ENCODE measurements around the gene PRDM16. TPM values are rescaled to one million over a fixed set of nuclear protein-coding genes. Genes with fewer than 3 reads are reported as not detected.

PRDM16 gene
- total RNA-seq, 4 donors from 2014 or later, result 0.41 to 0.95 TPM; not detected in 2

GRCh38 chr1:3028531-3029282 lies 40.3 kb upstream of the PRDM16 start:
- in situ Hi-C loops (cut with MboI; ENCODE audit: low pct_ligation_motif_present in 1 of 4, low pct_unique_long_range_greater_than_20kb in 1 of 4, low sequenced_read_pairs in 3 of 4), result no loop called here
- Histone ChIP-seq H3K27ac (no peak overlapping the region), H3K36me3 (no peaks in the 10 kb centered on the region), H3K27me3 (peaks cover 38% of the 10 kb centered on the region), H3K4me1 (no peaks in the 10 kb centered on the region), H3K4me3 (no peak overlapping the region), H3K9me3 (no peaks in the 10 kb centered on the region)
- intact Hi-C loops (cut with DNase I; ENCODE audit: low total_unique reads), result no loop called here
- 33% methylated on average over 23 of the region's 32 CpGs; no CpG with 5 or more reads in 1 of the 2 donors for WGBS, 2 donors (ENCODE audit: low coverage in 1 of 2)
- TF ChIP-seq POLR2A (IDR thresholded peaks at IDR 0.05), result no peak
- TF ChIP-seq EP300 (IDR thresholded peaks at IDR 0.05; ENCODE audit: low read depth), result no peak
- DNase-seq, result no peak

- H3K27ac ChIP-seq, result no peak overlapping the region
- H3K4me3 ChIP-seq, result no peak overlapping the region
- intact Hi-C loops (cut with DNase I; ENCODE audit: low total_unique reads) (no loop called here), in situ Hi-C loops (cut with MboI; ENCODE audit: low pct_ligation_motif_present in 1 of 4, low pct_unique_long_range_greater_than_20kb in 1 of 4, low sequenced_read_pairs in 3 of 4) (no loop called here)
- H3K27me3 ChIP-seq, result peaks cover 38% of the 10 kb centered on the region
- 79% methylated on average over 11 of the region's 11 CpGs; no CpG with 5 or more reads in 1 of the 2 donors for WGBS, 2 donors (ENCODE audit: low coverage in 1 of 2)
- no peaks in the 10 kb centered on the region for H3K9me3 ChIP-seq
- H3K4me1 ChIP-seq, result no peaks in the 10 kb centered on the region
- H3K36me3 ChIP-seq, result no peaks in the 10 kb centered on the region
- no peak for DNase-seq
- TF ChIP-seq CTCF (IDR thresholded peaks at IDR 0.05) (no peak), POLR2AphosphoS5 (IDR thresholded peaks at IDR 0.05) (no peak), POLR2A (IDR thresholded peaks at IDR 0.05) (no peak), EP300 (IDR thresholded peaks at IDR 0.05; ENCODE audit: low read depth) (no peak)
These were observed 39.5 kb upstream of the PRDM16 start for GRCh38 chr1:3029481-3029961.

- Histone ChIP-seq H3K4me3 (no peak overlapping the region), H3K27ac (no peak overlapping the region), H3K4me1 (no peaks in the 10 kb centered on the region), H3K27me3 (peaks cover 38% of the 10 kb centered on the region), H3K36me3 (no peaks in the 10 kb centered on the region), H3K9me3 (no peaks in the 10 kb centered on the region)
- TF ChIP-seq POLR2AphosphoS5 (IDR thresholded peaks at IDR 0.05) (no peak), EP300 (IDR thresholded peaks at IDR 0.05; ENCODE audit: low read depth) (no peak), POLR2A (IDR thresholded peaks at IDR 0.05) (no peak), CTCF (IDR thresholded peaks at IDR 0.05) (no peak)
- intact Hi-C loops (cut with DNase I; ENCODE audit: low total_unique reads) (no loop called here), in situ Hi-C loops (cut with MboI; ENCODE audit: low pct_ligation_motif_present in 1 of 4, low pct_unique_long_range_greater_than_20kb in 1 of 4, low sequenced_read_pairs in 3 of 4) (no loop called here)
- no peak for DNase-seq
- 85% methylated on average over 32 of the region's 32 CpGs; no CpG with 5 or more reads in 1 of the 2 donors for WGBS, 2 donors (ENCODE audit: low coverage in 1 of 2)
These were observed 38.9 kb upstream of the PRDM16 start for GRCh38 chr1:3029991-3030662.

- H3K27me3 ChIP-seq, result peaks cover 38% of the 10 kb centered on the region
- no peak for DNase-seq
These were observed 38.2 kb upstream of the PRDM16 start for GRCh38 chr1:3030663-3031381.

More at GRCh38 chr1:3030663-3031381, 38.2 kb upstream of the PRDM16 start:
- H3K27ac ChIP-seq, result no peak overlapping the region
- H3K36me3 ChIP-seq, result no peaks in the 10 kb centered on the region
- no peaks in the 10 kb centered on the region for H3K4me1 ChIP-seq
- no peaks in the 10 kb centered on the region for H3K9me3 ChIP-seq
- TF ChIP-seq POLR2A (IDR thresholded peaks at IDR 0.05), result no peak
- TF ChIP-seq EP300 (IDR thresholded peaks at IDR 0.05; ENCODE audit: low read depth), result no peak
- WGBS, 2 donors (ENCODE audit: low coverage in 1 of 2), result 76% methylated on average over 22 of the region's 22 CpGs; no CpG with 5 or more reads in 1 of the 2 donors
- intact Hi-C loops (cut with DNase I; ENCODE audit: low total_unique reads), result no loop called here
- H3K4me3 ChIP-seq, result no peak overlapping the region
- in situ Hi-C loops (cut with MboI; ENCODE audit: low pct_ligation_motif_present in 1 of 4, low pct_unique_long_range_greater_than_20kb in 1 of 4, low sequenced_read_pairs in 3 of 4), result no loop called here
